Thyroid gland (tissue), 4 donors: ENCODE measurements around the gene KRTAP4-11. TPM values are rescaled to one million over a fixed set of nuclear protein-coding genes. Genes with fewer than 3 reads are reported as not detected.
"Not testable (repeated sequence)": the region's sequence is repeated elsewhere in the genome, so short reads cannot be mapped to it uniquely, and the experiment has no call there.

ENCODE experiments used
- DNase-seq, 2 donors: peaks; one replicate each; pipeline ENCODE4 v3.0.0-alpha.2; 2019
- H3K27ac ChIP-seq, 3 donors: fragments of 200-600 bp; sonication (generic); 1 replicate in 2 of 3; 2 replicates in 1 of 3; pipeline ENCODE4 v1.5.1; 2016 to 2019; ENCODE audit warnings: mild to moderate bottlenecking in 1 of 3, moderate library complexity in 1 of 3
- H3K27me3 ChIP-seq: fragments of 200-600 bp; sonication (generic); one replicate; pipeline ENCODE4 v1.5.1; 2019
- H3K36me3 ChIP-seq, 2 donors: fragments of 200-600 bp; sonication (generic); one replicate each; pipeline ENCODE4 v1.5.1; 2016 to 2019
- H3K4me1 ChIP-seq, 2 donors: fragments of 200-600 bp; sonication (generic); one replicate each; pipeline ENCODE4 v1.5.1; 2017 to 2019
- H3K4me3 ChIP-seq, 3 donors: fragments of 200-600 bp; sonication (generic); replicated peaks in 1 of 3; 1 replicate in 2 of 3; 2 replicates in 1 of 3; pipeline ENCODE4 v1.5.1; 2016; ENCODE audit warnings: mild to moderate bottlenecking in 1 of 3
- H3K9me3 ChIP-seq: fragments of 200-600 bp; sonication (generic); one replicate; pipeline ENCODE4 v1.5.1; 2017
- CTCF ChIP-seq, 6 experiments: fragments of 200-600 bp in 3 of 6; fragments of 450-650 bp in 3 of 6; sonication (generic) in 3 of 6; IDR thresholded peaks; one replicate each; pipeline ENCODE4 v1.5.1; 2016 to 2019; ENCODE audit warnings: antibody characterized with exemption in 6 of 6, mild to moderate bottlenecking in 2 of 6, inconsistent platforms in 1 of 6, moderate library complexity in 1 of 6
- POLR2A ChIP-seq, 2 donors: fragments of 450-650 bp; IDR thresholded peaks; one replicate each; pipeline ENCODE4 v1.6.1; 2017; ENCODE audit warnings: antibody characterized with exemption in 2 of 2, mild to moderate bottlenecking in 2 of 2, moderate library complexity in 1 of 2
- WGBS, 2 donors: methylation state at CpG; one replicate each; pipeline ENCODE4 v1.1.5; 2017; 5-methylcytosine and 5-hydroxymethylcytosine counted together
- intact Hi-C: fragments of 100-400 bp; cut with DNase I; formaldehyde crosslinking; loops from one replicate; pipeline ENCODE4 v1.15.1; 2023
- total RNA-seq, 4 donors: library from RNA; depleted of rRNA; stranded (reverse); fragments of >200 nt; gene quantifications; one replicate each; pipeline ENCODE4 v1.2.3, GENCODE V29; 2016

Gene KRTAP4-11
- total RNA-seq, 4 donors from 2014 or later, result not detected

- intact Hi-C loops, result no loop called here
- Histone ChIP-seq H3K4me3 (no peak overlapping the region), H3K4me1 (no peaks in the 10 kb centered on the region), H3K36me3 (no peaks in the 10 kb centered on the region), H3K9me3 (no peaks in the 10 kb centered on the region), H3K27ac (no peak overlapping the region), H3K27me3 (no peaks in the 10 kb centered on the region)
- 88 to 89% methylated on average over 2 of the region's 2 CpGs for WGBS, 2 donors
- no peak for DNase-seq
- TF ChIP-seq POLR2A (IDR thresholded peaks at IDR 0.05), result no peak
- TF ChIP-seq CTCF (IDR thresholded peaks at IDR 0.05), result no peak
These were observed 3.6 kb upstream of the KRTAP4-11 start for GRCh38 chr17:41121742-41122141.

GRCh38 chr17:41119696-41120690 lies 1.8 kb upstream of the KRTAP4-11 start:
- H3K27me3 ChIP-seq, H3K4me1 ChIP-seq, H3K36me3 ChIP-seq, H3K4me3 ChIP-seq, H3K9me3 ChIP-seq, H3K27ac ChIP-seq, intact Hi-C loops, DNase-seq: not testable (repeated sequence)
- 68% methylated on average over 11 of the region's 11 CpGs for WGBS, 2 donors

GRCh38 chr17:41118721-41119120 lies 548 bp upstream of the KRTAP4-11 start:
- WGBS, 2 donors, result 86 to 91% methylated on average over 4 of the region's 4 CpGs
- no peak overlapping the region for H3K27ac ChIP-seq
- no peak for TF ChIP-seq CTCF (IDR thresholded peaks at IDR 0.05)
- no peak for TF ChIP-seq POLR2A (IDR thresholded peaks at IDR 0.05)
- H3K36me3 ChIP-seq, result no peaks in the 10 kb centered on the region
- no peaks in the 10 kb centered on the region for H3K9me3 ChIP-seq
- no peaks in the 10 kb centered on the region for H3K27me3 ChIP-seq
- intact Hi-C loops, result no loop called here
- H3K4me1 ChIP-seq, result no peaks in the 10 kb centered on the region
- DNase-seq, result no peak
- no peak overlapping the region for H3K4me3 ChIP-seq

- Histone ChIP-seq H3K36me3 (no peaks in the 10 kb centered on the region), H3K27me3 (no peaks in the 10 kb centered on the region), H3K4me1 (no peaks in the 10 kb centered on the region), H3K9me3 (no peaks in the 10 kb centered on the region), H3K4me3 (no peak overlapping the region), H3K27ac (no peak overlapping the region)
- WGBS, 2 donors, result 62 to 69% methylated on average over 5 of the region's 5 CpGs
- intact Hi-C loops, result no loop called here
- DNase-seq, result no peak
- TF ChIP-seq CTCF (IDR thresholded peaks at IDR 0.05) (no peak), POLR2A (IDR thresholded peaks at IDR 0.05) (no peak)
These were observed 1.9 kb downstream of the KRTAP4-11 start for GRCh38 chr17:41116297-41116696.

GRCh38 chr17:41111151-41111885 lies 6.9 kb downstream of the KRTAP4-11 start:
- intact Hi-C loops, result no loop called here
- Histone ChIP-seq H3K36me3 (no peaks in the 10 kb centered on the region), H3K4me3 (no peak overlapping the region), H3K4me1 (no peaks in the 10 kb centered on the region), H3K9me3 (no peaks in the 10 kb centered on the region), H3K27me3 (no peaks in the 10 kb centered on the region), H3K27ac (no peak overlapping the region)
- DNase-seq, result no peak
- 82 to 84% methylated on average over 2 of the region's 2 CpGs for WGBS, 2 donors
- TF ChIP-seq POLR2A (IDR thresholded peaks at IDR 0.05), result no peak
- no peak for TF ChIP-seq CTCF (IDR thresholded peaks at IDR 0.05)

GRCh38 chr17:41108728-41109386 lies 9.3 kb downstream of the KRTAP4-11 start:
- H3K27ac ChIP-seq, H3K9me3 ChIP-seq, H3K36me3 ChIP-seq, intact Hi-C loops, DNase-seq, H3K4me1 ChIP-seq, H3K4me3 ChIP-seq, H3K27me3 ChIP-seq: not testable (repeated sequence)
- WGBS, 2 donors, result 0 to 13% methylated on average over 1 of the region's 1 CpG
